Trophoblast cell (in vitro differentiated cells and primary cell): ENCODE data around the gene CREB5.

ENCODE experiments used
- DNase-seq, 2 donors: peaks; one replicate each; pipeline ENCODE4 v3.0.0-alpha.2; 2016
- H2AFZ ChIP-seq: 2 replicates; pipeline ENCODE4 v1.6.1; 2013; ENCODE audit warnings: low read length, moderate library complexity, mild to moderate bottlenecking; ENCODE audit not compliant: insufficient read depth, poor library complexity
- H2AK5ac ChIP-seq: 2 replicates; pipeline ENCODE4 v1.6.1; 2013; ENCODE audit warnings: mild to moderate bottlenecking, low read length
- H2BK120ac ChIP-seq: 2 replicates; pipeline ENCODE4 v1.6.1; 2013; ENCODE audit warnings: low read length, mild to moderate bottlenecking, moderate library complexity; ENCODE audit not compliant: insufficient read depth, poor library complexity
- H2BK12ac ChIP-seq: 2 replicates; pipeline ENCODE4 v1.6.1; 2013; ENCODE audit warnings: mild to moderate bottlenecking, low read length, moderate library complexity
- H2BK5ac ChIP-seq: 2 replicates; pipeline ENCODE4 v1.6.1; 2013; ENCODE audit warnings: low read length, low read depth, moderate library complexity, mild to moderate bottlenecking; ENCODE audit not compliant: poor library complexity
- H3K14ac ChIP-seq: 2 replicates; pipeline ENCODE4 v1.6.1; 2013; ENCODE audit warnings: mild to moderate bottlenecking, low read length
- H3K18ac ChIP-seq: 2 replicates; pipeline ENCODE4 v1.6.1; 2013; ENCODE audit warnings: mild to moderate bottlenecking, low read length
- H3K23ac ChIP-seq: 2 replicates; pipeline ENCODE4 v1.6.1; 2013; ENCODE audit warnings: low read length
- H3K27ac ChIP-seq: 2 replicates; pipeline ENCODE4 v1.5.1; 2013; ENCODE audit warnings: low read depth, mild to moderate bottlenecking, inconsistent platforms, low read length, moderate library complexity
- H3K27me3 ChIP-seq: 2 replicates; pipeline ENCODE4 v1.6.1; 2013; ENCODE audit warnings: inconsistent platforms, mild to moderate bottlenecking, low read length, moderate library complexity; ENCODE audit not compliant: insufficient read depth
- H3K36me3 ChIP-seq, 2 experiments: 1 replicate in 1 of 2; 2 replicates in 1 of 2; pipeline ENCODE4 v1.6.1; 2013; ENCODE audit warnings: low read length in 2 of 2, mild to moderate bottlenecking in 2 of 2, moderate library complexity in 1 of 2; ENCODE audit not compliant: insufficient read depth in 2 of 2, control insufficient read depth in 1 of 2
- H3K4ac ChIP-seq: 2 replicates; pipeline ENCODE4 v1.6.1; 2013; ENCODE audit warnings: low read depth, mild to moderate bottlenecking, low read length, moderate library complexity
- H3K4me1 ChIP-seq, 2 experiments: 1 replicate in 1 of 2; 2 replicates in 1 of 2; pipeline ENCODE4 v1.6.1; 2013; ENCODE audit warnings: low read length in 2 of 2, mild to moderate bottlenecking in 2 of 2, moderate library complexity in 1 of 2; ENCODE audit not compliant: insufficient read depth in 2 of 2, control insufficient read depth in 1 of 2
- H3K4me2 ChIP-seq: 2 replicates; pipeline ENCODE4 v1.6.1; 2013; ENCODE audit warnings: inconsistent platforms, mild to moderate bottlenecking, low read length, moderate library complexity
- H3K4me3 ChIP-seq: 2 replicates; pipeline ENCODE4 v1.5.1; 2013; ENCODE audit warnings: mild to moderate bottlenecking, low read depth, low read length, inconsistent platforms
- H3K79me1 ChIP-seq: one replicate; pipeline ENCODE4 v1.6.1; 2013; ENCODE audit warnings: low read length
- H3K79me2 ChIP-seq: 2 replicates; pipeline ENCODE4 v1.6.1; 2013; ENCODE audit warnings: low read length, mild to moderate bottlenecking; ENCODE audit not compliant: control insufficient read depth, insufficient read depth, poor library complexity
- H3K9ac ChIP-seq: 2 replicates; pipeline ENCODE4 v1.6.1; 2013; ENCODE audit warnings: mild to moderate bottlenecking, low read length
- H3K9me3 ChIP-seq: 2 replicates; pipeline ENCODE4 v1.6.1; 2013; ENCODE audit warnings: low read depth, mild to moderate bottlenecking, control low read depth, inconsistent platforms, low read length; ENCODE audit not compliant: insufficient read depth
- H4K12ac ChIP-seq: 2 replicates; pipeline ENCODE4 v1.6.1; 2013; ENCODE audit warnings: low read depth, mild to moderate bottlenecking, low read length, moderate library complexity
- H4K8ac ChIP-seq: 2 replicates; pipeline ENCODE4 v1.6.1; 2013; ENCODE audit warnings: low read depth, mild to moderate bottlenecking, low read length, moderate library complexity
- H4K91ac ChIP-seq: one replicate; pipeline ENCODE4 v1.6.1; 2013; ENCODE audit warnings: low read depth, mild to moderate bottlenecking, low read length, moderate library complexity
- WGBS: extraction: QIAGEN DNeasy Blood & Tissue Kit; methylation state at CpG from one replicate; pipeline ENCODE4 v1.1.7; 2013; ENCODE audit warnings: missing lambda C conversion rate; ENCODE audit not compliant: insufficient read length, insufficient coverage; ENCODE audit errors: extremely low coverage; 5-methylcytosine and 5-hydroxymethylcytosine counted together

The CREB5 gene

DNA sequence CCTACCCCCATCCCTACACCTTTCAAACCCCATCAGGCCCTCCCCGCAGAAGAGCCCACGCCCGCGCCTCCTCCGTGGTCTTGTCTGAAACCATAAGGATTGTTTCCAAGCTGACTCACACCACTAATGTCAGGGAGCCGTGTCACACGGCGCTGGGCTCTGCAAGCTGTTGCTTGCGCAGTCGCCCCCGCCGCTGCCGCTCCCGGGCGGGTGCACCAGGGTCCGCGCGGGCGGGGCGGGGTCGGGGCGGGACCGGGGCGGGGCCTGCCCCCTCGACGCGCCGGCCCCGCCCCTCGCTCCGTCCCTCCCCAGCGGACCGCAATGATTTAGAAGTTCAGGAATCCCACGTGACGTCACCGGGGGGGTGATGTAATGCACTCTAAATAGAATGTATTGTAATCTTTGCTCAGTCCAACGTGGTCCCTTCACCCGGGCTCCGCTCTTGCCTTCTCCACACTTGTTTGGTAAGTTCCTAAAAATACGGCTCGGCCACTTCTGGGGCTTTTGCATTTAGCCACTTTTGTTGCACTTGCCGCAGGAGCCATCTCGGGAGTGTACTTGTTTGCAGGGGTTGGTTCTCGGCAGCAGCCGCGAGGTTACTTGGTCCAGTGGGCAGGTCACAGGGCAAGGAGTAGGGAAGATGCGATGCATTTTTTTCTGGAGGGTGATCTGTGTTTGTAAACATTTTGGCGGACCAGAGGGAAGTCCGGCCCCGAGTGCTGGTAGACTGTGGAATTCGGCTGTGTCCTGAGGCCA, 3.2 kb upstream of the CREB5 start:
- Histone ChIP-seq H2BK12ac (no peak overlapping the region), H3K4me2 (peak overlapping the region; percentile 87), H2AK5ac (no peak overlapping the region), H3K27me3 (peaks cover 22% of the 10 kb centered on the region), H3K27ac (no peak overlapping the region), H3K4me1 (peaks cover 16 to 20% of the 10 kb centered on the region in 2 experiments), H3K14ac (peak overlapping the region; percentile 30), H3K79me2 (no peaks in the 10 kb centered on the region), H2AFZ (peak overlapping the region; percentile 52), H3K4me3 (peak overlapping the region; percentile 72), H4K91ac (no peak overlapping the region), H4K8ac (peak overlapping the region; percentile 22), H4K12ac (no peak overlapping the region), H3K23ac (no peak overlapping the region), H3K18ac (no peak overlapping the region), H3K36me3 (no peaks in the 10 kb centered on the region), H3K9me3 (no peaks in the 10 kb centered on the region), H3K9ac (peak overlapping the region; percentile 31), H3K4ac (no peak overlapping the region), H2BK120ac (no peak overlapping the region), H3K79me1 (no peaks in the 10 kb centered on the region), H2BK5ac (no peak overlapping the region)
- peak; percentile 97 to 98 for DNase-seq
- no CpG with 5 or more reads among the region's 51 CpGs for WGBS

DNA sequence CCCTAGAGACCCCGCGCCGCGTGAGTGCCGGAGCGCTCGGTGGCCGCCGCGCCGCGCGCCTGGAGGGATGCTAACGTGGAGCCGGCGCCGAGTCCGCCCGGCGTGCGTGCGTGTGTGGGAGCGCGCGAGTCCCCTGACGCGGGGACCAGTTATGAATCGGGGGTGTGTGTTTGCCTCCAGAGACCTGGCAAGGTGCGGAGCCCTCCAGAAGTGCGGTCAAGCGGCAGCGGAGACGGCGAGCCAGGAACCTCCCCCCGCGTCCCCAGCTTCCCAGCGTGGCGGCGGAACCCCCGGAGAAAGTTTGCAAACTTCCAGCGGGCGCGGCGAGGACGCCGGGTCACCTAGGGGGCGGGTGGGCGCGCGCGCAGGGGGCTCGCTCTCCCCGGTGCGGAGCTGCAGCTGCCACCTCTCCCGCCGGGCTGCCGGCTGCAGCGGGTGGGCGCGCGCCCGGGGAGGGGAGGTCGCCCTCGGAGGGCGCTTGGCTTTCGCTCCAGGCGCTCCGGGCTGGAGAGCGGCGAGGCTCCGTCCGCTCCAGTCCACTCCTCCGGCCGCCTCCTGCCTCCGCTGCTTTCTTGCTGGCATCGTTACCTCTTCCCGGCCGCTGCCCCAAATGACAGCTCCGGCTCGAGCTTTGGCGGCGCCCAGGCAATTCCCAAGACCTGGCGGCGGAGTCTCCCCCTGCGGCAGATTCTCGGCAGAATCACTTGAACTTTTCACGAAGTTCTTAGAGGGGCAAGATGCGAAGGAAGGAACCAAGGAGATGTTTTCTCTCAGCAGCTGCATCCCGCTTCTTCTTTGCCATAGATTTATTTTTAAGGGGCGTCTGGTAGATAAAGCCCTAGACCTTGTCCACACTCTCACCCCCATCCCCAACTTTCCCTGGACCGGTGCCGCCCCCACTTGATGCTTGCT, 2.3 kb upstream of the CREB5 start:
- no peak overlapping the region for H3K23ac ChIP-seq
- no peak overlapping the region for H2BK5ac ChIP-seq
- peak; percentile 9 to 52 for DNase-seq
- H4K12ac ChIP-seq = peak overlapping the region; percentile 13
- H2AFZ ChIP-seq = peak overlapping the region; percentile 52
- peak overlapping the region; percentile 87 for H3K4me2 ChIP-seq
- H3K18ac ChIP-seq = no peak overlapping the region
- peak overlapping the region; percentile 72 for H3K4me3 ChIP-seq
- no CpG with 5 or more reads among the region's 92 CpGs for WGBS
- H3K79me2 ChIP-seq = no peaks in the 10 kb centered on the region
- no peak overlapping the region for H2AK5ac ChIP-seq
- no peak overlapping the region for H2BK12ac ChIP-seq
- H3K4ac ChIP-seq = no peak overlapping the region
- no peaks in the 10 kb centered on the region for H3K9me3 ChIP-seq
- H3K79me1 ChIP-seq = no peaks in the 10 kb centered on the region
- no peak overlapping the region for H3K27ac ChIP-seq
- no peak overlapping the region for H3K9ac ChIP-seq
- H3K14ac ChIP-seq = peak overlapping the region; percentile 30
- peaks cover 16 to 20% of the 10 kb centered on the region in 2 experiments for H3K4me1 ChIP-seq
- no peak overlapping the region for H2BK120ac ChIP-seq
- H3K36me3 ChIP-seq = no peaks in the 10 kb centered on the region
- peak overlapping the region; percentile 22 for H4K8ac ChIP-seq
- peaks cover 22% of the 10 kb centered on the region for H3K27me3 ChIP-seq
- no peak overlapping the region for H4K91ac ChIP-seq

- H3K27me3 ChIP-seq = peaks cover 22% of the 10 kb centered on the region
- H3K79me2 ChIP-seq = no peaks in the 10 kb centered on the region
- H3K36me3 ChIP-seq = no peaks in the 10 kb centered on the region
- H3K9me3 ChIP-seq = no peaks in the 10 kb centered on the region
- H3K23ac ChIP-seq = no peak overlapping the region
- DNase-seq = peak in 1 of 2 donors; percentile 39
- H2BK12ac ChIP-seq = no peak overlapping the region
- WGBS = no CpG with 5 or more reads among the region's 28 CpGs
- no peak overlapping the region for H4K8ac ChIP-seq
- peak overlapping the region; percentile 87 for H3K4me2 ChIP-seq
- H4K91ac ChIP-seq = no peak overlapping the region
- H3K4ac ChIP-seq = no peak overlapping the region
- no peak overlapping the region for H4K12ac ChIP-seq
- no peak overlapping the region for H3K27ac ChIP-seq
- H2BK120ac ChIP-seq = no peak overlapping the region
- H2AFZ ChIP-seq = no peak overlapping the region
- no peak overlapping the region for H3K18ac ChIP-seq
- no peak overlapping the region for H3K14ac ChIP-seq
- no peak overlapping the region for H2AK5ac ChIP-seq
- H3K9ac ChIP-seq = no peak overlapping the region
- no peaks in the 10 kb centered on the region for H3K79me1 ChIP-seq
- peaks cover 16 to 20% of the 10 kb centered on the region in 2 experiments for H3K4me1 ChIP-seq
- H2BK5ac ChIP-seq = no peak overlapping the region
- no peak overlapping the region for H3K4me3 ChIP-seq
These were observed 1.4 kb upstream of the CREB5 start for GRCh38 chr7:28410628-28411531.

DNA sequence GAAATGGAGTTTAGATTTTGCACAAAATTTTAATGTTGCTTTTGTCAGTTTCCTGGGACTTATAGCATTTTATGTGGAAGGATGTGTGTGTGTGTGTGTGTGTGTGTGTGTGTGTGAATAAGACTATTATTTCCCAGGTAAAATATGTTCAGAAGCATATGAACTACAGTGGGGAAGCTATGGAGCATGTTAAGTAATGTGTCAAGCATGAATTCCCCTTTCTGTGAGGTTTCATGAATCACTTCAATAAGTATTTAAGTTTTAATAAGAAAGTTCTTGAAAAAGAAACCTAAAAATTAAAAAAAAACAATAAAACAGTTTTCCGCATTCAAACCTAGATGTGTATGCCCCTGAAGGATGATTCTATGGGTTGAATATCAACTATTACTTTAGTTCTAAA, 693 bp downstream of the CREB5 start:
- H3K4ac ChIP-seq = no peak overlapping the region
- H3K23ac ChIP-seq = no peak overlapping the region
- H3K9me3 ChIP-seq = no peaks in the 10 kb centered on the region
- H3K79me2 ChIP-seq = no peaks in the 10 kb centered on the region
- no peak overlapping the region for H2BK12ac ChIP-seq
- no peak overlapping the region for H2AK5ac ChIP-seq
- H2BK5ac ChIP-seq = no peak overlapping the region
- H3K4me1 ChIP-seq = peaks cover 16 to 20% of the 10 kb centered on the region in 2 experiments
- peaks cover 22% of the 10 kb centered on the region for H3K27me3 ChIP-seq
- no peak for DNase-seq
- H4K12ac ChIP-seq = no peak overlapping the region
- H3K27ac ChIP-seq = no peak overlapping the region
- H4K91ac ChIP-seq = no peak overlapping the region
- no peaks in the 10 kb centered on the region for H3K79me1 ChIP-seq
- no peak overlapping the region for H3K14ac ChIP-seq
- WGBS = no CpG with 5 or more reads among the region's 1 CpG
- no peak overlapping the region for H2AFZ ChIP-seq
- H3K18ac ChIP-seq = no peak overlapping the region
- no peak overlapping the region for H3K9ac ChIP-seq
- H2BK120ac ChIP-seq = no peak overlapping the region
- H4K8ac ChIP-seq = no peak overlapping the region
- no peak overlapping the region for H3K4me2 ChIP-seq
- no peak overlapping the region for H3K4me3 ChIP-seq
- H3K36me3 ChIP-seq = no peaks in the 10 kb centered on the region
